Mesothelial cell of epicardium (in vitro differentiated cells): ENCODE measurements around the gene PEAR1. TPM values are rescaled to one million over a fixed set of nuclear protein-coding genes. Genes with fewer than 3 reads are reported as not detected.

ENCODE experiments used
- DNase-seq, 2 experiments: peaks; one replicate each; pipeline ENCODE4 v3.0.0; 2021; ENCODE audit warnings: low spot score in 2 of 2; ENCODE audit not compliant: unreplicated experiment in 2 of 2
- H3K27ac Mint-ChIP-seq: 2 replicates; pipeline ENCODE4 v1.8.0; 2021; ENCODE audit warnings: mixed read lengths
- H3K27me3 Mint-ChIP-seq: 2 replicates; pipeline ENCODE4 v1.8.0; 2021; ENCODE audit warnings: low read depth, mixed read lengths
- H3K36me3 Mint-ChIP-seq: 2 replicates; pipeline ENCODE4 v1.8.0; 2021; ENCODE audit warnings: mixed read lengths
- H3K4me1 Mint-ChIP-seq: 2 replicates; pipeline ENCODE4 v1.8.0; 2021; ENCODE audit warnings: mixed read lengths
- H3K4me3 Mint-ChIP-seq: 2 replicates; pipeline ENCODE4 v1.8.0; 2021; ENCODE audit warnings: mild to moderate bottlenecking, moderate library complexity, mixed read lengths
- H3K9me3 Mint-ChIP-seq: 2 replicates; pipeline ENCODE4 v1.8.0; 2021; ENCODE audit warnings: mixed read lengths
- CTCF ChIP-seq: fragments of 200-600 bp; sonication (generic); IDR thresholded peaks from one replicate; pipeline ENCODE4 v1.5.0; 2021; ENCODE audit warnings: antibody characterized with exemption; ENCODE audit not compliant: unreplicated experiment
- total RNA-seq: library from RNA; stranded (reverse); gene quantifications from 3 replicates; pipeline ENCODE4 v1.2.1, GENCODE V29; 2021

The PEAR1 gene
- total RNA-seq, 1 donor from 2014 or later, result 16.1 TPM

DNA sequence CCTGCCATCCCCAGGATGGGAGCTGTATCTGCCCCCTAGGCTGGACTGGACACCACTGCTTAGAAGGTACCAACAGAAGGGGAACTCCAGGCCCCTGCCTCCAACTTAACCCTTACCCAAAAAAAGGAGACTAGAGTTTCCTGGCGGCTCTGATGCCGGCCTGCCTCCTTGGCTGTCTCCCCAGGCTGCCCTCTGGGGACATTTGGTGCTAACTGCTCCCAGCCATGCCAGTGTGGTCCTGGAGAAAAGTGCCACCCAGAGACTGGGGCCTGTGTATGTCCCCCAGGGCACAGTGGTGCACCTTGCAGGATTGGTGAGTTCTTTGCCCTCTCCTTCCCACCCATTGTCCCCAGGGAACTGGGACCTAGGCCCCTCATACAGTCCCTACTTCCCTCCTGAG, 18.8 kb downstream of the PEAR1 start:
- no peaks in the 10 kb centered on the region for H3K36me3 Mint-ChIP-seq

DNA sequence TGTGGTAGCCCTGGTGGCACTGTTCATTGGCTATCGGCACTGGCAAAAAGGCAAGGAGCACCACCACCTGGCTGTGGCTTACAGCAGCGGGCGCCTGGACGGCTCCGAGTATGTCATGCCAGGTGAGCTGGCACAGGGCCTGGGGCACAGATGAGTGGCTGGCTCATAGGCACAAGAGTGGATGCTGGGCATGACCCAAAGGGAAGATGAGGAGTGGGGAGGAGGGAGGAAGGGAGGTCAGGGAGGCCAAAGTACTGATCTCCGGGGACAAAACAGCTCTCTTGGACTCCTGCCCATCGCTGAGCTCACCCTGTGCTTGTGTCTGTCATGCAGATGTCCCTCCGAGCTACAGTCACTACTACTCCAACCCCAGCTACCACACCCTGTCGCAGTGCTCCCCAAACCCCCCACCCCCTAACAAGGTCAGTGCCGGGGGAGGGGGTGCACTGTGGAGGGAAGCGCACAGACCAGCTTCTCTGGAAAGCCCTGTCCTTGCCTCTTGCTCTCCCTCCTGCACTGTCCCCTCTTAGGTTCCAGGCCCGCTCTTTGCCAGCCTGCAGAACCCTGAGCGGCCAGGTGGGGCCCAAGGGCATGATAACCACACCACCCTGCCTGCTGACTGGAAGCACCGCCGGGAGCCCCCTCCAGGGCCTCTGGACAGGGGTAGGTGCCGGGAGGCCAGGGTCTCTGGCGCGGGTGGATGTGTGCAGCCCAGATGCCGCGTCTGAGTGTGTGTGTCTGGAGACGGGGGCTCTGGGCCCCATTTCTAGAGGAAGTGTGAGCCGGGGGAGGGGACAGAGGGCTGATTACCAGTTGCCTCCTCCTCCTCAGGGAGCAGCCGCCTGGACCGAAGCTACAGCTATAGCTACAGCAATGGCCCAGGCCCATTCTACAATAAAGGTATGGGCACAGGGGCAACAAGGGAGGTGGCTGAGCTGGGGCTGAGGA, 19.6 kb downstream of the PEAR1 start:
- no peaks in the 10 kb centered on the region for H3K9me3 Mint-ChIP-seq

More for the DNA sequence above, 18.8 kb downstream of the PEAR1 start:
- no peak for DNase-seq
- no peak overlapping the region for H3K27ac Mint-ChIP-seq
- H3K9me3 Mint-ChIP-seq, result no peaks in the 10 kb centered on the region
- H3K27me3 Mint-ChIP-seq, result no peaks in the 10 kb centered on the region
- no peak for TF ChIP-seq CTCF
- no peak overlapping the region for H3K4me3 Mint-ChIP-seq
- peaks cover 23% of the 10 kb centered on the region for H3K4me1 Mint-ChIP-seq

GRCh38 chr1:156913809-156914387, 20.4 kb downstream of the PEAR1 start:
- H3K27me3 Mint-ChIP-seq, result peaks cover 5% of the 10 kb centered on the region
- DNase-seq, result no peak
- TF ChIP-seq CTCF, result no peak
- peaks cover 6% of the 10 kb centered on the region for H3K9me3 Mint-ChIP-seq
- no peaks in the 10 kb centered on the region for H3K36me3 Mint-ChIP-seq
- H3K4me3 Mint-ChIP-seq, result peak overlapping the region; percentile 47
- peak overlapping the region; percentile 68 for H3K27ac Mint-ChIP-seq
- H3K4me1 Mint-ChIP-seq, result peaks cover 23% of the 10 kb centered on the region

More for the DNA sequence above, 19.6 kb downstream of the PEAR1 start:
- peak overlapping the region; percentile 53 for H3K27ac Mint-ChIP-seq
- no peak for DNase-seq
- no peak for TF ChIP-seq CTCF
- H3K4me3 Mint-ChIP-seq, result peak overlapping the region; percentile 47
- H3K27me3 Mint-ChIP-seq, result no peaks in the 10 kb centered on the region
- H3K36me3 Mint-ChIP-seq, result no peaks in the 10 kb centered on the region
- H3K4me1 Mint-ChIP-seq, result peaks cover 23% of the 10 kb centered on the region

DNA sequence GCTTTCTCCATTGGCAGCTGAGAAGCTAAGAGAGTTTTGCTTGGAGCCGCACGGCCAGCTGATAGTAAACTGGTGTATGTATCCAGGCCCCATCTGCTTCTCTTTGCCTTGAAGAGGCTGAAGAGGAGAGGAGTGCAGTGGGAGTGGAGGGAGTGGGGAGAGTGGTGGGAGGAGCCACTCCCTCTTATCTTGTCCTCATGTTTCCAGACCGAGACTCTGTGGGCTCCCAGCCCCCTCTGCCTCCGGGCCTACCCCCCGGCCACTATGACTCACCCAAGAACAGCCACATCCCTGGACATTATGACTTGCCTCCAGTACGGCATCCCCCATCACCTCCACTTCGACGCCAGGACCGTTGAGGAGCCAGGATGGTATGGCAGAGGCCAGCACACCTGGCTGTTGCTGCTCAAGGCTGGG, 20.9 kb downstream of the PEAR1 start:
- TF ChIP-seq CTCF, result no peak
- peak overlapping the region; percentile 47 for H3K4me3 Mint-ChIP-seq
- no peak for DNase-seq
- H3K36me3 Mint-ChIP-seq, result no peaks in the 10 kb centered on the region
- peak overlapping the region; percentile 68 for H3K27ac Mint-ChIP-seq
- peaks cover 6% of the 10 kb centered on the region for H3K9me3 Mint-ChIP-seq
- peaks cover 23% of the 10 kb centered on the region for H3K4me1 Mint-ChIP-seq
- H3K27me3 Mint-ChIP-seq, result peaks cover 7% of the 10 kb centered on the region

DNA sequence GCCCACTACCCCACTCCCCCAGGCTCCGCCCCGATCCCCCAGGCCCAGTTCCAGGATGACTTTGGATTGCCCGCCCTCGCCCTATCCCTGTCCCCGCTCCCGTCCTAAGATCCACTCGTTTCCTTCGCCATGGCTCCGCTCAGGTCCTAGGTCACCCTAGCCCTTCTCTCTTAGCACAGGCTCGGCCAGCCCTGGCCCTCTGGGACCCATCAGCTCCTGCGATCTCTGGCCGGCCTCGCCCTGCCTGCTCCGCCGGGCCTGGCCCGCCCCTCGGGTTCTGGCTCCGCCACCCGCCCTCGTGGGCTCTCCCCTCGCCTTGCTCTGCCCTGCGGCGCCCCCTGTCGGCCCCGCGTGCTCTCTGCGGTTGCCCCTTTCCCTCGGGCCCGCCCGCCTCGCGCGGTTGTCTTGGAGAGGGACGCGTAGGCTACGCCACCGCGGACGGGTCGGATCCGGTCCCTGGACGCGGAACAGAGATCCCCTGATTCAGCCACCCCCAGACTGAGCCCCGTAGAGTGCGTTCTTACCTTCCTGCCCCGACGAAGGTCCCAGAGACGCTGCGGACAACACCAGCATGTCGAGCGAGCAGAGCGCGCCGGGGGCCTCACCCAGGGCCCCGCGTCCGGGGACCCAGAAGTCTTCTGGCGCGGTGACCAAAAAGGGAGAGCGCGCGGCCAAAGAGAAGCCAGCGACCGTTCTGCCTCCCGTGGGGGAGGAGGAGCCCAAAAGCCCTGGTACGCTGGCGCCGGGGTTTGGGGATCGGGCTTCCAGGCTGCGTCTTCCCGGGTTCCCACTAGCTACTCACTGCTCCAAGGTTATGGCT, 26.9 kb downstream of the PEAR1 start, which contains the start of gene LRRC71:
Gene LRRC71 (plus strand): TSS at position 400 of the 820 bp plus-strand sequence. CDS start 172 bp downstream, at position 572.
- no peaks in the 10 kb centered on the region for H3K36me3 Mint-ChIP-seq
- H3K4me3 Mint-ChIP-seq, result peak within 1 kb of the TSS; percentile 57
- peaks cover 6% of the 10 kb centered on the region for H3K9me3 Mint-ChIP-seq
- TF ChIP-seq CTCF, result peak; percentile 89
- H3K4me1 Mint-ChIP-seq, result peaks cover 8% of the 10 kb centered on the region
- H3K27ac Mint-ChIP-seq, result no peak within 1 kb of the TSS
- peak; percentile 77 to 92 for DNase-seq
- peaks cover 64% of the 10 kb centered on the region for H3K27me3 Mint-ChIP-seq
